ENCODE measurements around the gene LHX3. TPM values are rescaled to one million over a fixed set of nuclear protein-coding genes. Genes with fewer than 3 reads are reported as not detected.

LHX3 gene
- total RNA-seq, 1 donor from 2014 or later: not detected

DNA sequence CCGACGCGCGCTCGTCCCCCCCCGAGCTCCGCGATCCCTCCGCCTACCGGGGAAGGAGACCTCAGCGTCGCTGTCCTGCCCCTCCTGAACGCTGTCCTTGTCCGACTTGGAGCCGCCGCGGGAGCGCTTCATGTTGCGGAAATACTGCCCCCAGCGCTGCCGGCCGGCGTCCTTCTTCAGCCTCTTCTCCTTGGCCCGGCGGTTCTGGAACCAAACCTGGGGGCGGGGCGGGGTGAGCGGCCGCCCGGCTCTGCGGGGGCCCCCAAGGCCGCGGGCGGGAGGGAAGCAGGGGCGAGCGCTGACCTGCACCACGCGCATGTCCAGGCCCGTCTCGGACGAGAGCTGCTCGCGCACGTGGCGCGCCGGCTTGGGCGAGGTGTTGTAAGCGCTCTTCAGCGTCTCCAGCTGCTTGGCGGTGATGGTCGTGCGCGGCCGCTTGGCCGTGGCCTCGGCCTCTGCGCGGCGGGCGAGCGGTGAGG, 6.3 kb downstream of the LHX3 start:
- Histone ChIP-seq H3K9ac (ENCODE audit: low read length) (no peak overlapping the region), H2AFZ (ENCODE audit: low read depth, low read length) (no peak overlapping the region), H3K4me2 (ENCODE audit: low read length) (peak overlapping the region; percentile 26), H3K79me2 (ENCODE audit: insufficient read depth, low read length) (no peaks in the 10 kb centered on the region), H3K4me3 (ENCODE audit: insufficient read depth, low read depth, low read length) (no peak overlapping the region), H4K20me1 (ENCODE audit: insufficient read depth, low read length) (peaks cover 7% of the 10 kb centered on the region), H3K9me3 (ENCODE audit: insufficient read depth, low read depth, low read length) (no peaks in the 10 kb centered on the region), H3K27ac (ENCODE audit: low read depth, low read length) (no peak overlapping the region), H3K27me3 (ENCODE audit: insufficient read depth, low read length) (peaks cover 74% of the 10 kb centered on the region), H3K36me3 (ENCODE audit: insufficient read depth, low read length) (no peaks in the 10 kb centered on the region), H3K4me1 (ENCODE audit: insufficient read depth, low read length) (no peaks in the 10 kb centered on the region)
- Mint-ChIP-seq H3K9me3 (ENCODE audit: unreplicated experiment) (peaks cover 3% of the 10 kb centered on the region), H3K27me3 (ENCODE audit: low read depth, unreplicated experiment) (peaks cover 51% of the 10 kb centered on the region), H3K27ac (ENCODE audit: unreplicated experiment) (no peak overlapping the region), H3K4me3 (ENCODE audit: unreplicated experiment) (no peak overlapping the region), H3K36me3 (ENCODE audit: low read depth, unreplicated experiment) (no peaks in the 10 kb centered on the region), H3K4me1 (ENCODE audit: low read depth, unreplicated experiment) (no peaks in the 10 kb centered on the region)
- TF ChIP-seq, protein P1, sequence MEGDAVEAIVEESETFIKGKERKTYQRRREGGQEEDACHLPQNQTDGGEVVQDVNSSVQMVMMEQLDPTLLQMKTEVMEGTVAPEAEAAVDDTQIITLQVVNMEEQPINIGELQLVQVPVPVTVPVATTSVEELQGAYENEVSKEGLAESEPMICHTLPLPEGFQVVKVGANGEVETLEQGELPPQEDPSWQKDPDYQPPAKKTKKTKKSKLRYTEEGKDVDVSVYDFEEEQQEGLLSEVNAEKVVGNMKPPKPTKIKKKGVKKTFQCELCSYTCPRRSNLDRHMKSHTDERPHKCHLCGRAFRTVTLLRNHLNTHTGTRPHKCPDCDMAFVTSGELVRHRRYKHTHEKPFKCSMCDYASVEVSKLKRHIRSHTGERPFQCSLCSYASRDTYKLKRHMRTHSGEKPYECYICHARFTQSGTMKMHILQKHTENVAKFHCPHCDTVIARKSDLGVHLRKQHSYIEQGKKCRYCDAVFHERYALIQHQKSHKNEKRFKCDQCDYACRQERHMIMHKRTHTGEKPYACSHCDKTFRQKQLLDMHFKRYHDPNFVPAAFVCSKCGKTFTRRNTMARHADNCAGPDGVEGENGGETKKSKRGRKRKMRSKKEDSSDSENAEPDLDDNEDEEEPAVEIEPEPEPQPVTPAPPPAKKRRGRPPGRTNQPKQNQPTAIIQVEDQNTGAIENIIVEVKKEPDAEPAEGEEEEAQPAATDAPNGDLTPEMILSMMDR (IDR thresholded peaks at IDR 0.05; ENCODE audit: insufficient read depth, low read depth, low read length): no peak
- TF ChIP-seq EZH2 (IDR thresholded peaks at IDR 0.05; ENCODE audit: insufficient read depth, low read length): no peak
- FAIRE-seq (no peak), DNase-seq (ENCODE audit: low read depth) (no peak)

DNA sequence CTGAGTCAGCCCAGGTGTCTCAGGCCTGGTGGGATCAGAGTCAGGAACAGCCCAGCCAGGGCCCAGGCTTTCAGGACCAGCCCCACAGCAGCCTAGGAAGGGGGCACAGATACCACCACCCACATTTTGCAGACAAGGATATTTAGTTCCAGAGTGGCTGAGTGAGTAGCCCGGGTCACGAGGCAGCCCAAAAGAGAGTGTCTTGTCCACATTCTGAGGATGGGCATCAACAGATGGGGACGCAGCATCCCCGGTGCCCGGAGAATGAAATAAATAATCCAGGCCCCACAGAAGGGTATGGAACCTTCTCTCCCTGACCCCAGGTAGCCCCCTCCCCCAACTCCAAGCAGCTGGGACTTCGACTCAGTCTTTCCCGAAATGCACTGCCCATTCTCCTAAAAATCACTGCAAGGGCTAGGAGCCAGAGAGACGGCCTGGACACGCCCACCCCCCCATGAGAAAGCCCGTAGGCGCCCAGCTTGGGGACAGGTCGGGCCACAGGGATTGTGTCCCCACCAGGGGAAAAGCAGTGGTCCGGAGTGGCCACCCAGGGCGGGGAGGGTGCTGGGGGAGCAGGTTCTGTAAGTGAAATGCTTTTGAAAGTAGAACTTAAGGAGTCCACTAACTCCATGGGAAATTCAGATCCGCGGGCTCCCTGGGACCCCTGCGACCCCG, 6.9 kb downstream of the LHX3 start:
- H3K27ac ChIP-seq (ENCODE audit: low read depth, low read length): no peak overlapping the region
- H3K27me3 ChIP-seq (ENCODE audit: insufficient read depth, low read length): peaks cover 72% of the 10 kb centered on the region
- H3K9me3 ChIP-seq (ENCODE audit: insufficient read depth, low read depth, low read length): no peaks in the 10 kb centered on the region
- H3K79me2 ChIP-seq (ENCODE audit: insufficient read depth, low read length): no peaks in the 10 kb centered on the region
- H3K4me1 ChIP-seq (ENCODE audit: insufficient read depth, low read length): no peaks in the 10 kb centered on the region
- peak overlapping the region; percentile 7 for H3K27ac Mint-ChIP-seq (ENCODE audit: unreplicated experiment)
- DNase-seq (ENCODE audit: low read depth) (no peak), FAIRE-seq (no peak)
- no peak overlapping the region for H3K9ac ChIP-seq (ENCODE audit: low read length)
- peaks cover 3% of the 10 kb centered on the region for H3K9me3 Mint-ChIP-seq (ENCODE audit: unreplicated experiment)
- peaks cover 7% of the 10 kb centered on the region for H4K20me1 ChIP-seq (ENCODE audit: insufficient read depth, low read length)
- no peaks in the 10 kb centered on the region for H3K4me1 Mint-ChIP-seq (ENCODE audit: low read depth, unreplicated experiment)
- H3K4me3 Mint-ChIP-seq (ENCODE audit: unreplicated experiment): no peak overlapping the region
- TF ChIP-seq, protein P1 (IDR thresholded peaks at IDR 0.05; ENCODE audit: insufficient read depth, low read depth, low read length): no peak
- peak; percentile 37 for TF ChIP-seq EZH2 (IDR thresholded peaks at IDR 0.05; ENCODE audit: insufficient read depth, low read length)
- H3K36me3 Mint-ChIP-seq (ENCODE audit: low read depth, unreplicated experiment): no peaks in the 10 kb centered on the region
- peaks cover 46% of the 10 kb centered on the region for H3K27me3 Mint-ChIP-seq (ENCODE audit: low read depth, unreplicated experiment)
- no peaks in the 10 kb centered on the region for H3K36me3 ChIP-seq (ENCODE audit: insufficient read depth, low read length)
- no peak overlapping the region for H3K4me3 ChIP-seq (ENCODE audit: insufficient read depth, low read depth, low read length)
- no peak overlapping the region for H2AFZ ChIP-seq (ENCODE audit: low read depth, low read length)
- H3K4me2 ChIP-seq (ENCODE audit: low read length): peak overlapping the region; percentile 26
